Measurements from ENCODE around the gene CBFA2T2. TPM values are rescaled to one million over a fixed set of nuclear protein-coding genes. Genes with fewer than 3 reads are reported as not detected.

Gene CBFA2T2
- total RNA-seq, 1 donor from 2014 or later = 58.1 TPM

DNA sequence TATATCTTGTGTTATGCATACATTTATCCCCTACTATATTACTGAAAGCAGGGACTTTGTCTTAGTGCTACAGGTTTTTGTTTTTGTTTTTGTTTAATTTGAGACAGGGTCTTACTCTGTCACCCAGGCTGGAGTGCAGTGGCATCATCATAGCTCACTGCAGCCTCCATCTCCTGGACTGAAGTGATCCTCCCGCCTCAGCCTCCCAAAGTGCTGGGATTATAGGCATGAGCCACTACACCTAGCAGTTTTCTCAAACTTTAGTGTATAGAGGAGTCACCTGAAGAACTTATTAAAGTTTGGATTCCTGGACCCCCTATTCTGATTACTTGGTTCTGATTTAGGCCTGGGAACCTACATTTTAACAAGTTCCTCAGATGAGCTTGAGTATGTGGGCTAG is 51.9 kb downstream of the CBFA2T2 start:
- no peak for DNase-seq (ENCODE audit: low spot score, unreplicated experiment)
- TF ChIP-seq, protein P1, sequence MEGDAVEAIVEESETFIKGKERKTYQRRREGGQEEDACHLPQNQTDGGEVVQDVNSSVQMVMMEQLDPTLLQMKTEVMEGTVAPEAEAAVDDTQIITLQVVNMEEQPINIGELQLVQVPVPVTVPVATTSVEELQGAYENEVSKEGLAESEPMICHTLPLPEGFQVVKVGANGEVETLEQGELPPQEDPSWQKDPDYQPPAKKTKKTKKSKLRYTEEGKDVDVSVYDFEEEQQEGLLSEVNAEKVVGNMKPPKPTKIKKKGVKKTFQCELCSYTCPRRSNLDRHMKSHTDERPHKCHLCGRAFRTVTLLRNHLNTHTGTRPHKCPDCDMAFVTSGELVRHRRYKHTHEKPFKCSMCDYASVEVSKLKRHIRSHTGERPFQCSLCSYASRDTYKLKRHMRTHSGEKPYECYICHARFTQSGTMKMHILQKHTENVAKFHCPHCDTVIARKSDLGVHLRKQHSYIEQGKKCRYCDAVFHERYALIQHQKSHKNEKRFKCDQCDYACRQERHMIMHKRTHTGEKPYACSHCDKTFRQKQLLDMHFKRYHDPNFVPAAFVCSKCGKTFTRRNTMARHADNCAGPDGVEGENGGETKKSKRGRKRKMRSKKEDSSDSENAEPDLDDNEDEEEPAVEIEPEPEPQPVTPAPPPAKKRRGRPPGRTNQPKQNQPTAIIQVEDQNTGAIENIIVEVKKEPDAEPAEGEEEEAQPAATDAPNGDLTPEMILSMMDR (IDR thresholded peaks at IDR 0.05; ENCODE audit: unreplicated experiment) = no peak
- Mint-ChIP-seq H3K27ac (no peak overlapping the region), H3K4me3 (ENCODE audit: low read depth) (no peak overlapping the region), H3K27me3 (no peaks in the 10 kb centered on the region), H3K9me3 (ENCODE audit: low read depth) (peaks cover 8% of the 10 kb centered on the region), H3K4me1 (ENCODE audit: low read depth) (peaks cover 31% of the 10 kb centered on the region), H3K36me3 (ENCODE audit: insufficient read depth) (peaks cover 12% of the 10 kb centered on the region)

DNA sequence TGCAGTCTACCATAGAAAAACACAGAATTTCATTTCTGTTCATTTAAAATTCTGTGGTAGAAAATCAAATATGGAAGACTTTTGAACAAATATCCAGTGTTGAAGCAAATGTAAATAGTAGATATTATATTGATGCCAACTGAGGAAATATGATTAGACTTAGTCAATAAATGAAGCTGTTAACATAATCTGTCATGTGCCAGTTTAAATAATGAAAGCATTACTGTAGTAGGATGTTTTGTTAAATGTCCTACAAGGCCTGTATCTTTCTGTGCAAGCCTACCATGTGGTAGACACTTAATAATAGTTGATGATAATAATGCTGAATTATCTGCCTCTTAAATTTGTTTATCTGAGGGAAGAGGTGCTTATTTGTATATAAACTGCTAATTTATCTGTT is 55.9 kb downstream of the CBFA2T2 start:
- TF ChIP-seq, protein P1 (IDR thresholded peaks at IDR 0.05; ENCODE audit: unreplicated experiment) = no peak
- Mint-ChIP-seq H3K36me3 (ENCODE audit: insufficient read depth) (peaks cover under 1% of the 10 kb centered on the region), H3K4me1 (ENCODE audit: low read depth) (peaks cover 16% of the 10 kb centered on the region), H3K4me3 (ENCODE audit: low read depth) (no peak overlapping the region), H3K9me3 (ENCODE audit: low read depth) (no peaks in the 10 kb centered on the region), H3K27me3 (no peaks in the 10 kb centered on the region), H3K27ac (no peak overlapping the region)
- DNase-seq (ENCODE audit: low spot score, unreplicated experiment) = no peak

DNA sequence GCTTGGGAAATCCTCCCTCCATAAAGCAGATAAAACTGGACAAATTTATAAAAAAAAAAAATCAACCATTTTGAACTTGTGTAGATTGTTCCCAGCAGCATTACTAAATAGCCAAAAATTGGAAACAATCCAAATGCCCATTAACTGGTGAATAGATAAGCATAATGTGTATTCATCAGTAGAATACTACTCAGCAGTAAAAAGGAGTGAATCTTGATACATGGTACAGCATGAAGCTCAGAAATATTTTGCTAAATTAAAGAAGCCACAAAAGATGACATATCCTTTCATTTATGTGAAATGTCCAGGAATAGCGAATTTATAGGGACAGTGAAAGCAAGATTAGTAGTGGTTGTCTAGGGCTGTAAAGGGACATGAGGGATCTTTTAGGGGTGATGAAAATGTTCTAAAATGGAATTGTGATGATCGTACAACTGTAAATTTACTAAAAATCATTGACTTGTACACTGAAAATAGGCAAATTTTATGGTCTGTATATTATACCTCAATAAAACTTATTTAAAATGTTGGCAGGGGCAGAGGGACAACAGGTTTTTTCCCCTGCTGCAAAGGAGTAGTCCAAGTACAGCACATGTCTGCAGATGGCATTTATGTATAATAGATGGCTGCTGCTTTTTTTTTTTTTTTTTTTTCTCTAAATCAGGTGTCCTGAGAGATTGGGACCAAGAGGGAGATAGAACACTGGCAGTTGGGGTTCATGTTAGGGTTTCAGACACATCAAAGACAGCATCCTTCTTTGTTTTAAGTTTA is 59.5 kb downstream of the CBFA2T2 start:
- Mint-ChIP-seq H3K9me3 (ENCODE audit: low read depth) (no peaks in the 10 kb centered on the region), H3K27ac (no peak overlapping the region), H3K27me3 (no peaks in the 10 kb centered on the region), H3K4me3 (ENCODE audit: low read depth) (no peak overlapping the region), H3K36me3 (ENCODE audit: insufficient read depth) (peaks cover 15% of the 10 kb centered on the region), H3K4me1 (ENCODE audit: low read depth) (peaks cover 4% of the 10 kb centered on the region)
- no peak for DNase-seq (ENCODE audit: low spot score, unreplicated experiment)
- TF ChIP-seq, protein P1 (IDR thresholded peaks at IDR 0.05; ENCODE audit: unreplicated experiment) = no peak

DNA sequence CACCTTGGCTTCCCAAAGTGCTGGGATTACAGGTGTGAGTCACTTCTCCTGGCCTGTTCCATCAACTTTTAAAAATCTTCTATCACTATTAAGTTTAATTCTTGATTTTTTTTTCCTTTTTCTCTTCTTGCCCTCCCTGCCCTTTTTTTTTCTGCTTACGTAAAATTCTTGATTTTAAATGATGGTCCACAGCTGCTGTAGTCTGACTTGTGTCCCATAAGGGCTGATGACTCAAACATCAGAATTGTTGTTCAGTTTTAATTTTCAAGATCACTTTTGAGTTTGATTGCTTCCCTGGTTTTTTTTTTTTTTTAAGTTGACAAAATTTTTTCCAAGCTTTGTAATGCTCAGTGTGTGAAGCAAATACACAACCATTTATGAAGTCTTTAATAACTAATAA is 61.9 kb downstream of the CBFA2T2 start:
- Mint-ChIP-seq H3K27me3 (no peaks in the 10 kb centered on the region), H3K4me1 (ENCODE audit: low read depth) (peaks cover 7% of the 10 kb centered on the region), H3K9me3 (ENCODE audit: low read depth) (no peaks in the 10 kb centered on the region), H3K27ac (no peak overlapping the region), H3K4me3 (ENCODE audit: low read depth) (no peak overlapping the region), H3K36me3 (ENCODE audit: insufficient read depth) (peaks cover 15% of the 10 kb centered on the region)
- DNase-seq (ENCODE audit: low spot score, unreplicated experiment) = no peak
- TF ChIP-seq, protein P1 (IDR thresholded peaks at IDR 0.05; ENCODE audit: unreplicated experiment) = no peak

DNA sequence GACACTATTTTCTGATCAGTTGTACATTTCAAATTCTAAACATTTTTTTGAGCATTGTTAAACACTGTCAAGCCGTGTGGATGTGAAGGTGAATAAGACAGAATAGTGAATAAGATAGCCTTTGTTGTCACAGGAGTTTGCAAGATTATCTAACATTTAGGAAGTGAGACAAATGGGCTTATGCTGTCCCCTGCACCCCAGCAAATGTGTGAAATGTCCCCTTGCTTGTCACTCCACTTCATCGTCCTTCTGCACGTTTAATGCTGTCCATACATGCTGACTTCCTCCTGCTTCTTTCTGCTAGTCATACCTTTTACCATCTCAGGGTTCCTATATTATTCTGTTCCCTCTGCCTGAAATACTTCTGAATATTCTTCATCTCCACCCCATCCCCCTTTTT is 62.6 kb downstream of the CBFA2T2 start:
- Mint-ChIP-seq H3K9me3 (ENCODE audit: low read depth) (no peaks in the 10 kb centered on the region), H3K36me3 (ENCODE audit: insufficient read depth) (peaks cover 18% of the 10 kb centered on the region), H3K4me3 (ENCODE audit: low read depth) (no peak overlapping the region), H3K27me3 (no peaks in the 10 kb centered on the region), H3K27ac (no peak overlapping the region), H3K4me1 (ENCODE audit: low read depth) (peaks cover 7% of the 10 kb centered on the region)
- no peak for DNase-seq (ENCODE audit: low spot score, unreplicated experiment)
- TF ChIP-seq, protein P1 (IDR thresholded peaks at IDR 0.05; ENCODE audit: unreplicated experiment) = no peak
